HG03520 (cell line): ENCODE measurements around the gene SOX9.

ENCODE experiments used
- ATAC-seq: cut with Tn5 transposase; IDR thresholded peaks from one replicate; pipeline ENCODE4 v1.9.1; 2021; ENCODE audit warnings: mild to moderate bottlenecking, moderate library complexity; ENCODE audit not compliant: unreplicated experiment

The SOX9 gene

GRCh38 chr17:72120642-72121163 lies at the start of gene SOX9:
SOX9 (plus strand) TSS chr17:72121020; CDS start chr17:72121392, 372 bp downstream.
- ATAC-seq: peak; percentile 71

GRCh38 chr17:72071330-72071729 lies 49.5 kb upstream of the SOX9 start:
- ATAC-seq: no peak

GRCh38 chr17:72075995-72076677 lies 44.7 kb upstream of the SOX9 start:
- ATAC-seq: no peak

DNA sequence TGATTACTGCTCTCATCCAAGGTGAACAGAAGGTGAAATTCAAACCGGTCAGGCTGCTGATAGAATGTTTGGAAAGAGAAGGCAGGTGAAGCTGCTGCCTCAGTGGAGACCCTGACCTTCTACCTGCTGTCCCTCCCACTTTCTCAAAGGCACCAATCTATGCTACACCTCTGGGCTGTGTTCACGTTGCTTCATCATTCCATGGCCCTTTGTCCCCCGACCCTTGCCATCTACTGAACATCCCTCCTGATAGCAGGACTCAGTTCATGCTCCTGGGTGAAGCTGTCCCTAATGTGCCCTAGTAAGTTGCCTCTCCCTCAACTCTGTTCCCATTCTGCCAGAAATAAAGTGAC lies 44.2 kb upstream of the SOX9 start:
- ATAC-seq: no peak

- ATAC-seq: no peak
Measured at GRCh38 chr17:72077326-72077960, 43.4 kb upstream of the SOX9 start.

GRCh38 chr17:72079700-72080099 lies 41.1 kb upstream of the SOX9 start:
- no peak for ATAC-seq

DNA sequence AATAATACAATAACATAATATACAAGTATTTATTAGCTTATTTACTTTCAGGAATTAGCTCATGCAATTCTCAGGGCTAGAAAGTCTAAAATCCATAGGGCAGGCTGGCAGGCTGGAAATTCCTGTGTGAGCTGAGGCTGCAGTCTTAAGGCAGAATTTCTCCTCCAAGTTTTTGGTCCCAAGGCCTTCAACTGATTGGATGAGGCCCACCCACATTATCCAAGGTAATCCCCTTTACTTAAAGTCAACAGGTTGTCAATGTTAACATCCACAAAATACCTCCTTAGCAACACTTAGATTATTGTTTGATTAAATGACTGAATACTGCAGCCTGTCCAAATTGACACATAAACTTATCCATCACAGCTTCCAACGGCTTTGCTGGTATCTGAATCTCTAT lies 32.9 kb upstream of the SOX9 start:
- ATAC-seq: no peak

- ATAC-seq: no peak
Measured at GRCh38 chr17:72089453-72089987, 31.3 kb upstream of the SOX9 start.

- no peak for ATAC-seq
Measured at GRCh38 chr17:72090108-72090507, 30.7 kb upstream of the SOX9 start.

DNA sequence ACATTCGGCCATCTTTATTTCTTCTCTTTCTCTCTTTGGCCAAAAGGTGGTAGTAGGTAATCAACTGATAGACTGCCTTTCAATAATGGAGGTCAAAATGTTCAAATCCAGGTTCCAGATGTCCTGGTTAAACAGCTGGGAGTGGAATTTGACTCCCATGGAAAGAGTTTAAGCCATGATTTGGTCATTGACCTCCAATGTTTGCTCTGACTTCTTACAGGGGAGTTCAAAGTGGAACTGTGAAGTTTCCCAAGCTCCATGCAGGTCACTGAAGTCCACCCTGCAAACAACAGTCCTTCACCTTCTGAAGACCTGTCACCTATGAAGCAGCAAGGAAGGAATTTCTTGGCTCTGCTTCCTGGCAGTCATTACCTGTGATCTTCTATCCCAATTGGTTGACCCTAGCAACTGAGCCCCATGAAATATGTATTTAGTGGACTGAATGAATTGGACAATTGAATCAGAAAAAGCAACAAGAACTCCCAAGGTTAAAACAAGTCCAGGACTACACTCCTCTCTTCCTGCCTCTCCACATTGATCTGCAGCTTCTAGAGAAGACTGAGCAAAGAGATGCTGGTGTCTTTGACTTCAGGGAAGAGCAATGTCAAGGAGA lies 28.0 kb upstream of the SOX9 start:
- ATAC-seq: no peak

GRCh38 chr17:72093707-72094106 lies 27.1 kb upstream of the SOX9 start:
- ATAC-seq: no peak

DNA sequence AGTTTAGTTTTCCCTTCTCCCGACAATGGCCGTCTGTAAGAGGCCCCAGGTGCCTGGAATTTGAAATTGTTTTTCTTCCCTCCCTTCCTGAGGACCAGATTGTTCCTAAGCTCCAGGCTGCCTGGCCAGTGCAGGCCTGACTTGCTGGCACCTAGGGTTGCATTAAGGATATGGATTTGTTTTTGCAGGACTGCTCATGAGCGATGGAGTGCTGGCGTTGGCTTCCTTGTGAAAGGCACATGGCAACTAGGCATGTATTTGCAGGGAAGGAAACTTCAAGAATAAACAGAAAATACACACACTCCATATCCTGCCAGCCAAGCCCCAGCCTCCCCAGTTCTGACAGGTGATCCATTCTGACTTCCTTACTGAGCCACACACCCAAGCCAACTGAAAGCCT lies 25.5 kb upstream of the SOX9 start:
- no peak for ATAC-seq

DNA sequence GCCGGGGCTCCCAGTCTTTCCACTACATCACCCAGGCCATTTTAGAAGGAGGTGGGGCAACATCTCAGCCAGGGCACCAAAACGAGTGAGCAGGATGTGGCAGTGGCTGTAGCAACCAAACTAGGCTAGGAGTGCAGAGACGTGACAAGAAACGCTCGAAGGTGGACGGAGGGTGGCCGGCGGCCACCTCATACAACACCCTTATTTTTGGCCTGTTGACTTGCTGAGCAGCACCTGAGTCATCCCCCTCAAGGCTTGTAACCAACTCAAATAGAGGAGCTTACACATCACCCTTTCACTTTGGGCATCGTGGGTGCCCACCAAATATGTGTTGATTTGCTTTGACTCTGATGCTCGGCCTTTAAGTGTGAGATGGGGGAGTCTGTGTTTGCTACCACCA lies 23.7 kb upstream of the SOX9 start:
- no peak for ATAC-seq

DNA sequence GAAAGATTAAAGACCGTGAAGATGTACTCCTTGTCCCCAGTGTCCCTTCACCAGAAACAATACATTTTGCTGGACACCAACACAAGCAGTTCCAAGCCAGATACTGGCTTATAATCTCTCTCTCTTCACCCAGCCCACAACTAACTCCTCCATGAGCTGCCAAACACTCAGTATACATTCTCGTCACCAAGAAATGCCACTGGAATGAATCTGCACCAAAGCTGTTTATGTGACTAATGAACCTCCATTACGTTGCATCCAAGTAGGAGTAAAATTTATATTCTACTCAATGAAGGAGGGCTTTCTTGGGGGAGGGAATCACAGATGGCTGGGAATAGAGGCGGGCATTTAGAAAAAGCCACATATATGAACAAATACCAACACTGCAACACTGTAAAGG lies 20.9 kb upstream of the SOX9 start:
- ATAC-seq: no peak

DNA sequence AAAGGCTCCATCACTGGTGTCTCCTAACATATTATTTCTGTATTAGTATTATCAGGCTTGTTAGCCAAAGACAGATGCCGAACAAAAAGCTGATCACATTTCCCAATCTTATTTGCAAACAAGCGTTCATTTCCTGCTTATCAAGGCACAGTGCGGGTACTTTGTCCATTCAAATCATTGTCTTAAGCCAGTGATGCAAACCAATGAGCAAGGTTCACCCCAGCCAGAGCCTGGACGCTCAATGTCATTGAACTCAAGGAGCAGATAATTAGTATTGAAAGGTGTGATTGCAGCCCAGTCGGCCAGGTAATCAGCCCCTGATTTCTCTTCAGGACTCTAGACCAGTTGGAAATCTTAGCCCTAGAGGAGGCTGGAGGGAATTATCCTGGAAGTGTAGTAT lies 20.4 kb upstream of the SOX9 start:
- ATAC-seq: no peak

DNA sequence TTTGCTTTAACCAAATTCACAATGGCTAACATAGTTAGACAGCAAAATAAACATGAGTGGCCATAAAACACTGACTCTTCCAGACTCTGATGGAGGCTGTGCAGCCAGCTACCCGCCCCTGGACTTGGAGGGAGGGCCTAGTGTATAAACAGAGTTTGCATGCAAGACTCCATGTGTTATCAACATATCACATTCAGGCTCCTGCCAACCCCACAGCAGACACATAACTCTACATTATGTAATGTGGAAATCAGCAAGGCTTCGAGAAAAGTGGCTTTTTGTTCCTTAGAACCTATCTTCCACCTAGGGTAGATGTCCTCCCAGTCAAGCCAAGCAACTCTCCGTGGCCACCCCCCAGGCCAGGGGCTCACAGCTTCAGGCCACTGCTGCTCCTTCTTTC lies 19.3 kb upstream of the SOX9 start:
- no peak for ATAC-seq

DNA sequence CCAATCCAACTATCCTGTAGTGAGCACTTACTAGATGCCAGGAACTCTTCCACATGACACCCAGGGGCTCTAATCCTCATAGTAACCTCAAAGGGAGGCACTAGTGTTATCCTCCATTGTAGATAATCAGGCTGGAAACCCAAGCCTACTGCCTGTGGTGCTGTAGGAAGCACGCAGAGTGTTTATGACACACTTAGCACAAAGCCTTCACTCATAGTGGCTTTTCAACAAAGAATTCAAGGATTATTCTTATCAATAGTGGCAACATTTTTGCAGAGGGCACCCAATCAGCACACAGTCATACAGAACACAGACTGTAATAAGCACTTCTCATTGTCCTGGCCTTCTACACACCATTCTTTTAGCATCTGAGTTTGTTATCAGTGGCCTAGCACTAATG lies 18.5 kb upstream of the SOX9 start:
- ATAC-seq: no peak

GRCh38 chr17:72104164-72104862 lies 16.5 kb upstream of the SOX9 start:
- no peak for ATAC-seq

GRCh38 chr17:72104863-72105234 lies 16.0 kb upstream of the SOX9 start:
- ATAC-seq: no peak

GRCh38 chr17:72107100-72107499 lies 13.7 kb upstream of the SOX9 start:
- no peak for ATAC-seq

DNA sequence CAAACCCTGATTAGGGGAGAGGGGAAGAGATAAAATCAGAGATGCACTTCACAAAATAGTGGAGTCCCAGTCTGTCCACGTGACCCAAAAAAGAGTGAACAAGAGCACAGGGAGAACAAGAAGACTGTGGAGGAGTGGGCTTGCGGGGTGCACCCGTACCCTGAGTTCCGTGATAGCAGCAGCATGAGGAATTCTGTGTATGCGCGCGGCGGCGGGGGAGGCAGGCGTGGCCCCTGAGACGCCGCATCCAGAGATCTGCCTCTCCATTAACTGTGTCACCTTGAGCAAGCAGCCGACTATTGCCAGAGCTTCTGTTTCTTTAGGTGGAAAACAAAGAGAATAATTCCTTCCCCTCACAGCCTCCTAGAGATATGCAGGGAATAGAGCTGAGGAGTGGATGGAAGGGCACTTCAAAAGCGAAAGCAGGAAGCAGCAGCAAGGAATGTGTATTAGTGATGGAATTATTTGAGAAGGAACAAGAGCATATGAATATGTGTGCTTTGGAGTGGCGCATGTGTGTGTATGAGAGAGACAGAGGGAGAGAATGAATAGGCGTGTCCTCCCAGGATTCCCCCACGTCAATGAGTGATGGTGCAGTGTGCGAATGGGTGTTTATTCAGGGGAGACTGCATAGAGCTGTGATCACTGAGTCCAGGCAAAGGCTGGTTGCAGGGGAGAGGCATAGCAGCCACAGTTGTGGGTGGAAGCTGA lies 10.4 kb upstream of the SOX9 start:
- no peak for ATAC-seq
